Lower leg skin (tissue), 4 donors: Measurements from ENCODE around the gene STPG2. TPM values are rescaled to one million over a fixed set of nuclear protein-coding genes. Genes with fewer than 3 reads are reported as not detected.

Experiments used
- DNase-seq, 2 donors: peaks; one replicate each; pipeline ENCODE4 v3.0.0-alpha.2; 2019; ENCODE audit warnings: low spot score in 2 of 2
- H3K4me3 ChIP-seq: fragments of 200-600 bp; sonication (generic); 2 replicates; pipeline ENCODE4 v1.5.1; 2017; ENCODE audit warnings: mild to moderate bottlenecking, low read depth; ENCODE audit not compliant: poor library complexity, severe bottlenecking
- POLR2A ChIP-seq, 2 donors: fragments of 450-650 bp; IDR thresholded peaks; one replicate each; pipeline ENCODE4 v1.6.1; 2016 to 2017; ENCODE audit warnings: antibody characterized with exemption in 2 of 2, mild to moderate bottlenecking in 1 of 2, moderate library complexity in 1 of 2
- WGBS, 2 donors: methylation state at CpG; one replicate each; pipeline ENCODE4 v1.1.5; 2018; 5-methylcytosine and 5-hydroxymethylcytosine counted together
- intact Hi-C: fragments of 100-400 bp; cut with DNase I; formaldehyde crosslinking; loops from one replicate; pipeline ENCODE4 v1.15.0; 2023; ENCODE audit warnings: low total_unique reads
- total RNA-seq, 4 donors: library from RNA; depleted of rRNA; stranded (reverse); fragments of >200 nt; gene quantifications; one replicate each; pipeline ENCODE4 v1.1.0, GENCODE V29; 2016
- TF ChIP-seq, protein P1 (sequence below), 3 donors: fragments of 450-650 bp; IDR thresholded peaks; one replicate each; pipeline ENCODE4 v1.5.1; 2016; ENCODE audit warnings: antibody characterized with exemption in 3 of 3, mild to moderate bottlenecking in 3 of 3, moderate library complexity in 2 of 3

STPG2 gene
- total RNA-seq, 4 donors from 2014 or later, result 0.21 to 0.84 (median 0.38) TPM

DNA sequence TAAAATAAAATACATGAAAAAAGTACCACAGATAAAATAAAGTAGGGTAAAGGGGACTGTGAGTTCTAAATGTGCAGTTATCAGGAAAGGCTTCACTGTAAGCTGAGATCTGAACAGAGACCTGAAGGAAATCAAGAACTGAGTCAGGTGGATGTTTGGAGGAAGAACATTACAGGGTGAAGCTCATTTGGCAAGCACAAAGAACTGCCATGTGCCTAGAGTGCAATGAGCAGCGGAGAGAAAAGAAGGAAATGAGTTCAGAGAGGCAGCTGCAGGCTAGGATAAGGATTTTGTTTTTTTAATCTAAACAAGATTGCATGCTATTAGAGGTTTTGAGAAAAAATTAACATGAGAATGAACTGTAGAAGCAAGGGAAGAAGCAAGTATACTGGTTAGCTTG lies 373.1 kb downstream of the STPG2 start:
- no peak for TF ChIP-seq POLR2A (IDR thresholded peaks at IDR 0.05)
- TF ChIP-seq, protein P1, sequence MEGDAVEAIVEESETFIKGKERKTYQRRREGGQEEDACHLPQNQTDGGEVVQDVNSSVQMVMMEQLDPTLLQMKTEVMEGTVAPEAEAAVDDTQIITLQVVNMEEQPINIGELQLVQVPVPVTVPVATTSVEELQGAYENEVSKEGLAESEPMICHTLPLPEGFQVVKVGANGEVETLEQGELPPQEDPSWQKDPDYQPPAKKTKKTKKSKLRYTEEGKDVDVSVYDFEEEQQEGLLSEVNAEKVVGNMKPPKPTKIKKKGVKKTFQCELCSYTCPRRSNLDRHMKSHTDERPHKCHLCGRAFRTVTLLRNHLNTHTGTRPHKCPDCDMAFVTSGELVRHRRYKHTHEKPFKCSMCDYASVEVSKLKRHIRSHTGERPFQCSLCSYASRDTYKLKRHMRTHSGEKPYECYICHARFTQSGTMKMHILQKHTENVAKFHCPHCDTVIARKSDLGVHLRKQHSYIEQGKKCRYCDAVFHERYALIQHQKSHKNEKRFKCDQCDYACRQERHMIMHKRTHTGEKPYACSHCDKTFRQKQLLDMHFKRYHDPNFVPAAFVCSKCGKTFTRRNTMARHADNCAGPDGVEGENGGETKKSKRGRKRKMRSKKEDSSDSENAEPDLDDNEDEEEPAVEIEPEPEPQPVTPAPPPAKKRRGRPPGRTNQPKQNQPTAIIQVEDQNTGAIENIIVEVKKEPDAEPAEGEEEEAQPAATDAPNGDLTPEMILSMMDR (IDR thresholded peaks at IDR 0.05), result no peak
- intact Hi-C loops, result no loop called here
- DNase-seq, result no peak
- WGBS, 2 donors, result 15 to 44% methylated on average over 1 of the region's 1 CpG
- no peak overlapping the region for H3K4me3 ChIP-seq

DNA sequence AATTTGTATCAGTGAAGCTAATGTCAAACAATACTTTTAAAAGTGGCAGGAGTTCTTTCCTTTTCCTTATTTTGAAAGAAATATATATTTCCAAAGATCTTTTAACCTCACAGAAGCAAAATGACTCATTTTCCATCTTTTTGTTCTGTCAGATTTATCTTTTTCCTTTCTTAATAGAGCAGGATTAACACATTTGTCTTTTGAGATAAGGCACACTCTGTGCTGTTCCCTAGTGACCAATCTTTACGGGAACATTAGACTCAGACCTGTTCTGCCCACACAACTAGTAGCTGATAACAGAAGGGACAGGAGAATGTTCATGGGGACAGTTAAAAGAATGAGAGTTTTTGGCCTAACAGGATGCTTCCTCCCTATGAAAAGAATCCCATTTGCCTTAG lies 381.2 kb downstream of the STPG2 start:
- 45 to 53% methylated on average over 1 of the region's 1 CpG for WGBS, 2 donors
- no peak for DNase-seq
- intact Hi-C loops, result no loop called here
- no peak overlapping the region for H3K4me3 ChIP-seq
- TF ChIP-seq, protein P1 (IDR thresholded peaks at IDR 0.05), result no peak
- no peak for TF ChIP-seq POLR2A (IDR thresholded peaks at IDR 0.05)

DNA sequence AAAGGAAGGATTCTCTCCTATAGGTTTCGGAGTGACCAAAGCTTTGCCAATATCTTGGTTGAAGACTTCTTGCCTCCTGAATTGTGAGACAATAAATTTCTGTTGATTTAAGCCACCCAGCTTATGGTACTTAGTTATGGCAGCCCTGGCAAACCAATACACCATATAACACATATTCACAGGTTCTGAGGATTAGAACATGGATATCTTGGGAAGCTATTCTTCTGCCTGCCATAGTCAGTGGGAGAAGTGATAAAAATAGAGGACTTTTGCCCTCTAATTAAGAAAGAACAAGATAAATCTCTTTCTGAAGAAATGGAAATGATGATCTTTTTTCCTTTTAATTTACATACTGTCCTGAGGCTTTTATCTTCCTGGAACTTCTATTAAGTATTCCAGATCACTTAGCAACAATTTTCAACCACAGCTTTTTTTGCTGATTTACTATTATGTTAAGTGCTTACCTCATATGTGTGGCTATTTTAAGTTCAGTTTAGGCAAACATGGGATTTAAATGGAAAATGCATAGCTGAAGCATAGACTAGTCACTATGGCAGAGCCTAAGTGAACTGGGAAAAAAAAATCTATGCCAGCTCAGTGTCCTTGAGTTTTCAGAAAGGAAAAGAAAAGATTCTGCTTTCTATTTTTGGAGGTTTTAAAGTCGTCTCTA lies 381.7 kb downstream of the STPG2 start:
- no peak for DNase-seq
- no peak overlapping the region for H3K4me3 ChIP-seq
- intact Hi-C loops, result no loop called here
- 60 to 69% methylated on average over 2 of the region's 2 CpGs for WGBS, 2 donors
- TF ChIP-seq, protein P1 (IDR thresholded peaks at IDR 0.05), result no peak
- no peak for TF ChIP-seq POLR2A (IDR thresholded peaks at IDR 0.05)

DNA sequence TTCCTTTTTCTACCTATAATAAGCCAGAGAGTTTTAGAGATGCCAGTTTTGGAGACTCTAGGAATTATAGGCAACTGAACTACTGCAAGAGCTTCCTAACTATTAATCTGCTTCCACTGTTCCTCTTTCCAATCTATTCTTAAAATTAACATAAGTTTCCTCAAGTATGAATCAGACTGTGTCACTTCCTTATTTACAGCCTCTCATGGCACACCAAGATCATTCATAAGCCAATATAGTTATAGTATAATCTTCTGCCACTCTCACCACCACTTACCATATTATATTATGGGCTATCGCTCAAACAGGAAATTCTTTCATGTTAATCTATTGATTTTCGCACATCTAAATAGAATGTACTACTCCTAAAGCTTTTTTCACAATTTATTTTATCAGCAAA lies 383.5 kb downstream of the STPG2 start:
- intact Hi-C loops, result no loop called here

DNA sequence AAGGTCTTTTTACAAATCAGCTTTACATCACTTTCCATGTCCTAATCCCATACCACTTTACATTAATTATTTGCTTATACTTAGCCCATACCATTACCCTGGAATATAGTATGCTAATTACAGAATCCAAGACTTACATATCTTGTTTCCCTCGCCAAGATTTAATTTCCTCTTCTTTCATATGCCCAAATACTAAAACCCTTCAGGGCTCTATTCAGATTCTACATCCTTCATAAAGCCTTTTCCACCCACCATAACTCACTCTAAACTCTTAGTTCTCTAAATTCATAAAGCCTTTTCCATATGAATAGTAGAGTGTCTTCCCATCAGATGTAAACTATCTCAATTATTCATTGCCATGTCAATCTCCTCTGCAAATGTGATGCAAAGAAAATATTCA lies 390.7 kb downstream of the STPG2 start:
- WGBS, 2 donors, result 37 to 44% methylated on average over 1 of the region's 1 CpG
- DNase-seq, result no peak
- intact Hi-C loops, result no loop called here
- TF ChIP-seq, protein P1 (IDR thresholded peaks at IDR 0.05), result no peak
- TF ChIP-seq POLR2A (IDR thresholded peaks at IDR 0.05), result no peak
- H3K4me3 ChIP-seq, result no peak overlapping the region

More for the DNA sequence above, 383.5 kb downstream of the STPG2 start:
- 88 to 96% methylated on average over 2 of the region's 2 CpGs for WGBS, 2 donors
- TF ChIP-seq, protein P1 (IDR thresholded peaks at IDR 0.05), result no peak
- TF ChIP-seq POLR2A (IDR thresholded peaks at IDR 0.05), result no peak
- no peak overlapping the region for H3K4me3 ChIP-seq
- DNase-seq, result no peak

DNA sequence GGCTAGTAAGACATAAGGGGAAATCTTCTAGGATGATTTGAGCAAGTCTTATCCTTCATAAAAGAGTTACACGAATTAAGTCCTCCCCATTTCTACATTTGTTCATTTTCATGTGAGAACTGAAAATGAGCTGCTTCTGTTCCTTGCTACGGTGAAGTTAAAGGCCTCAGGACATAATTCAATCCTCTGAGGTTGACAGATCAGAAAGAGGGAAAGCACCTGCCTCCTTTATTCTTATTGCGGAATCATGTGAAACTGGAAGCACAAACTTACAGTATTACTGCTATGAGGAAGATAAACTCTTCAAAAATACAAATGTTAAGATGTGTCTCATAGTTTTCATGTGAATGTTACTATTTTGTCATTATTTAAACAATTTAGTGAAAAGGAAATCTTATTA lies 395.3 kb downstream of the STPG2 start:
- DNase-seq, result no peak
- intact Hi-C loops, result no loop called here
- no peak for TF ChIP-seq POLR2A (IDR thresholded peaks at IDR 0.05)
- TF ChIP-seq, protein P1 (IDR thresholded peaks at IDR 0.05), result no peak
- WGBS, 2 donors, result 54% methylated on average over 3 of the region's 3 CpGs
- no peak overlapping the region for H3K4me3 ChIP-seq
